Omental fat pad (tissue), 4 donors: Measurements from ENCODE around the gene ALX1. TPM values are rescaled to one million over a fixed set of nuclear protein-coding genes. Genes with fewer than 3 reads are reported as not detected.

Experiments
- ATAC-seq: fragments of 150-250 bp; one replicate; pipeline ENCODE4 v1.9.1; 2016; ENCODE audit warnings: mild to moderate bottlenecking, moderate library complexity; ENCODE audit not compliant: low FRiP score
- DNase-seq: peaks from one replicate; pipeline ENCODE4 v3.0.0-alpha.2; 2019; ENCODE audit warnings: low spot score
- total RNA-seq, 4 donors: library from RNA; depleted of rRNA; stranded (reverse); fragments of >200 nt; gene quantifications; one replicate each; pipeline ENCODE4 v1.1.0, GENCODE V29; 2016
- TF ChIP-seq, protein P1 (sequence below), 3 donors: fragments of 450-650 bp; IDR thresholded peaks; one replicate each; pipeline ENCODE4 v1.5.1; 2016 to 2017; ENCODE audit warnings: antibody characterized with exemption in 3 of 3, mild to moderate bottlenecking in 3 of 3, moderate library complexity in 2 of 3

Gene ALX1
- total RNA-seq, 4 donors from 2014 or later = not detected

DNA sequence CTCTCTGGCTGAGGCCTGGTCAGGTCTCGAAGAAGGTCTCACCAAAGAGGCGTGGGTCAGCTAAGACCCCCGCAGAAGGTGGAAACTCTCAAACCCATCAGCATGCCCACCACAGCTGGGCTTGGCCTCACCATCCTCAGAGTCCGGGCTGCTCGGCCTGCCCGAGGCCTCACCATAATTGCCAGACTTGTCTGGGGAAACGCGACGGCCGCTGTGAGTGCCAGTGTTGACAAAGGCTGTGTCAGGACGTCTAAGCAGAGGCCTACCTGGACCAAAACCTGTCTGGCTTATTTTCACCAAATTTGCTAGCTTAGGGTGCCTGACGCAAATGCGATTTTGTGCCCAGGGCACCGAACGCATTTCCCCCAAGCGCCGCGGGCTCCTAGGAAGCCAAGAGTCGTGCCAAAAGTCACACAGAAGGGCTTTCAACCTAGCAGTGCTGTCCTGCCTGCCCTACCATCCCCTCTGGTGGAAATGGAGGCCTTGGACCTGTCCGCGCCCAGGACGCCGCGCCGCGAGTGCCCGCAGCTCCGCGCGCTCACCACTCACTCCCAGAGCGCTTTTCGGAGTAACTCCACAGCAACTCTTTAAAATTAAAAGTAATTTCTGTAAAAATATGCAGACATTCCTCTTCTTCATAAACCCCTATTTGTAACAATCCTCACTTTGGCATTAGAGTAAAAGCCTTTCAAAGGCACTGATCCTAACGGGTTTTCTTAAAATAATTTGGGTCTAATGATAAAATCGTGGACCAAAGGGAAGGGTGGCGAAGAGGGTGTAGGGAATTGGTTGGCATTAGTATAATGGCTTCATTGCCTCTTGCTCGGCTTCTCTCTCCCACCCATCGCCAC lies 1.2 kb upstream of the ALX1 start:
- DNase-seq (no peak), ATAC-seq (no peak)
- TF ChIP-seq, protein P1, sequence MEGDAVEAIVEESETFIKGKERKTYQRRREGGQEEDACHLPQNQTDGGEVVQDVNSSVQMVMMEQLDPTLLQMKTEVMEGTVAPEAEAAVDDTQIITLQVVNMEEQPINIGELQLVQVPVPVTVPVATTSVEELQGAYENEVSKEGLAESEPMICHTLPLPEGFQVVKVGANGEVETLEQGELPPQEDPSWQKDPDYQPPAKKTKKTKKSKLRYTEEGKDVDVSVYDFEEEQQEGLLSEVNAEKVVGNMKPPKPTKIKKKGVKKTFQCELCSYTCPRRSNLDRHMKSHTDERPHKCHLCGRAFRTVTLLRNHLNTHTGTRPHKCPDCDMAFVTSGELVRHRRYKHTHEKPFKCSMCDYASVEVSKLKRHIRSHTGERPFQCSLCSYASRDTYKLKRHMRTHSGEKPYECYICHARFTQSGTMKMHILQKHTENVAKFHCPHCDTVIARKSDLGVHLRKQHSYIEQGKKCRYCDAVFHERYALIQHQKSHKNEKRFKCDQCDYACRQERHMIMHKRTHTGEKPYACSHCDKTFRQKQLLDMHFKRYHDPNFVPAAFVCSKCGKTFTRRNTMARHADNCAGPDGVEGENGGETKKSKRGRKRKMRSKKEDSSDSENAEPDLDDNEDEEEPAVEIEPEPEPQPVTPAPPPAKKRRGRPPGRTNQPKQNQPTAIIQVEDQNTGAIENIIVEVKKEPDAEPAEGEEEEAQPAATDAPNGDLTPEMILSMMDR (IDR thresholded peaks at IDR 0.05) = no peak

DNA sequence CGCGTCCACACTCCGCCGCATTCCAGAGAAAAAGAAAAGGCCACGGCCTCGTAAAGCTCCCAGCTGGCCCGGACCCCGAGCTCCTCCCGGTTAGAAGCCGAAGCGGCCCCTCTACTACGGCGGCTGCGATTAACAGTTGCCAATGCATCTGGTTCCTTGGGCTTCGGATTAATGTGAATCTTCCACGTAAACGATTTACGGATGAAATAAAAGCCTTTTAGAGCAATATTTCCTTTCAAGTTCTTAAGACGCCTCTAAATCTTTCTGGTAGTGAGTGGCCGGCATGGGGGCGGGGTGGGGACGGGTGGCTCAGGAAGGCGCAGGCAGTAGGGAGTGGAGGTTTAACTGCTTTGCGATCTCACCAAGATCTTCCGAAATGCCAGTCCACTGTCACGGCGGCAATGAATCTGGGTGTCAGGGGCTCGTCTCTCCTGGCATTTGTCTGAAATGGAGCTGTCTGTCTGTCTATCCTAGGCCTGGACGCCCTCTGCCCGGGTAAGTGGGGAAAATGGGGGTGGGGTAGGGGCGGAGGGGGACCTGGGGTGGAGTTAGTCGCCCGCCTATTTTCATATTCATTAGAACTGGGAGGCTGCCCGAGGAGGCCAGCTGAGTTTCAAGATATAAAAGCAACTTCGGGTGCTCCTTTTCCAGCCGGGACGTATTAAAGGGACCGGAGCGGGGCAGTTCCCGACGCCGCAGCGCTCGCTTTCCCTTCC lies 413 bp upstream of the ALX1 start:
- DNase-seq (no peak), ATAC-seq (no peak)
- TF ChIP-seq, protein P1 (IDR thresholded peaks at IDR 0.05) = no peak

DNA sequence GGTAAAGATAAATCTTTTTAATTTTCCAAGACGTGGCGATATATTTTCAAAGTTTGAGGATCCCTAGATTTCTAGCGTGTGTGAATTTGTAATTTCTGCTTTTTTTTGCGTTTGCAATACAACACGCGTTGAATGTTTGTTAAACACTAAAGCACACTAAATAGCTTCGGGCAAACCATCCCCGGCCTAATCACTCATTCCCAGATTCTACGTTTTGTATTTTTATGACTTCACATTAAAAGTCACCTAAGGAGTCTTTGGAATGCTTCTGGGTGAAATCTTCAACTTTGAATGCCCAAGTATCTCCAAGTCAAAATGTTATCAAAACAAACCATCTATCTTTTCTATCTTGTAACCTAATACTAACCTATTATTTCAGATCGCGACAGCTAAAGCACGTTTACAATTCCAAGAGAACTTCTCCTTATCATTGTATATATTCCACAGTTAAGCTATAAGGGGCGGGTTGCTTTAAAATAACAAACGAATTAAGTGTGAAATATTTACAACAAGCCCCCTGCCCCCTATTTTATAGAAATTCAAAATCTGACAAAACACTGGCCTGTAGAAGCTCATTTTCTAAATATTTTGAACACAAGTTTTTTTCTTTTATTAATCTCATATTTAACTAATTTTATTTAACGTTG lies 1.1 kb downstream of the ALX1 start:
- no peak for ATAC-seq
- DNase-seq = no peak
- TF ChIP-seq, protein P1 (IDR thresholded peaks at IDR 0.05) = no peak

DNA sequence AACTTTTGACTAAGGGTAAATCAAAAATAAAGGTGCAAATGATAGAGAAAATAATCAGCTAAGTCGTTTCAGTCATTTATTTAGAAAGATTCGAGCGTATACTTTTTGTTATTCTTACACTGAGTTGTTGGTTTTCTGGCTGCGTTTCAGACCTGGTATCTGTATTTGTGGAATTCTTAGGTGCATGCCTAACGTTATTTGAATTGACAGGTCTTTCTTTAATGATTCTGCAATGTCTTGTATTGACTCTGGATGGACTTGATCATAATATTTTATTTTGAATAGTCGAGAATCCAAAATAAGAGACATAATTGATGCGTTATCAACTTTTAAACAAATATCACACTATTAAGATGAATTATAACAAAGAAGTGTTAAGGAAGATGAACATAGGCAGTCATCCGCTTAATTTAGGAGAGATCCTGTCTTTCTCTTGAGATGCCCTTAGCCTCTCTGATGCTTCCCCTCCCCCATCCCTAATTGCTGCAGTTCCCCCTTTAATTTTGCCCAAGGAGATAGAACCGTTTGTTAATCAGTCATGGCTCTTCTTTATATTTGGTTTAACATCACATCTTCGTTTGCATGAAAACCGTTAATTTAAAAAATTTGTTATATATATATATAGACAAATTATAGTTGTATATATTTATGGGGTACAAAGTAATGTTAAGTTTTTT lies 1.8 kb downstream of the ALX1 start:
- DNase-seq (no peak), ATAC-seq (no peak)
- TF ChIP-seq, protein P1 (IDR thresholded peaks at IDR 0.05) = no peak

DNA sequence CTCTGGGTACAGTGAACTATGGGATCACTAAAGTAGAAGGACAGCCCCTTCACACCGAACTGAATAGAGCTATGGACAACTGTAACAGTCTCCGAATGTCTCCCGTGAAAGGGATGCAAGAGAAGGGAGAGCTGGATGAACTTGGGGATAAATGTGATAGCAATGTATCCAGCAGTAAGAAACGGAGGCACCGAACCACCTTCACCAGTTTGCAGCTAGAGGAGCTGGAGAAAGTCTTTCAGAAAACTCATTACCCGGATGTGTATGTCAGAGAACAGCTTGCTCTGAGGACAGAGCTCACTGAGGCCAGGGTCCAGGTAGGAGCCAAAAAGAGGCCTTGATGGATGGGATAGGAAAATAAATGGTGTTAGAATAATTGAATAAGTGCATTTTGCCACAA lies 3.5 kb downstream of the ALX1 start:
- ATAC-seq (no peak), DNase-seq (no peak)
- TF ChIP-seq, protein P1 (IDR thresholded peaks at IDR 0.05) = no peak

DNA sequence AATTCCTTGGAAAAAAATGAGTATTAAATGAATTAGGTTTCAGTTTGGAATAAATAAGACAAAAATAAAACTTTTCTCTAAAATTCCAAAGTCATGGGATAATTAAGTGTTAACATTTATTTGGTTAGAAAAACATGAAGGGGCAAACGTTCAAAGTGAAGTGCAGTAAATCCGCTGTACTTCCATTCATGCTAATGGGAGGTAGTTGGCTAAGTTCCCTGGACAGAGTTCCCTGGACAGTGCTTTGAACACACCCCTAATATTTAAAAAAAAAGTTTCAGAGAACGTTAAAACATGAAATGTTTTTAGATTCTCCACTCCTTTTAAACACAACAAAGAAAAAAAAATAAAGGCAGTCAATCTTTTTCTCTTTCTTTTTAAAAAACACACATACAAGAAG lies 16.3 kb downstream of the ALX1 start:
- DNase-seq (no peak), ATAC-seq (no peak)
- TF ChIP-seq, protein P1 (IDR thresholded peaks at IDR 0.05) = no peak
